ENCODE measurements around the gene RASL10B. TPM values are rescaled to one million over a fixed set of nuclear protein-coding genes. Genes with fewer than 3 reads are reported as not detected.

Gene RASL10B
- polyA plus RNA-seq, 1 donor from 2014 or later, result 10.7 TPM

DNA sequence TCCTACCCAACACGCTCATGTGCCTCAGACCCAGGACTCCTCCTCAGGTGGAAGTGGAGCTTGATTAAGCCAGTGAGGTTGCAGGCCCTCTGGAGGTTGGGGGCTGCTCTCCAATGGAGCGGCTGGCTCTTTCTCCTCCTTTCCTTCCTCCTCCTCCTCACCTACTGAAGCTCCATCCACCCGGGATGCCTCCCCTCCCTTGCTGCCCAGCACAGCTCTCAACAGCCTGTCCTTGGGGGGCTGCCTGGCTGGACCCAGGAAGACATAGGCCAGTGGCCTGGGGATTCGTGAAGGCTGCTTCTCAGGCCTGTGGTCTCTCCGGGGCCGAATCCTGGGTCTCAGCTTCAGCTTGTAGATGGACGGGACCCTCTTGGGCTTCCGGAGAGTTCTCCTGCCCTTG lies 13.4 kb downstream of the RASL10B start:
- peaks cover 20% of the 10 kb centered on the region for H3K27me3 ChIP-seq (ENCODE audit: insufficient read depth, low read depth, low read length)
- no peak for TF ChIP-seq POLR2AphosphoS5 (IDR thresholded peaks at IDR 0.05)
- TF ChIP-seq, protein P1, sequence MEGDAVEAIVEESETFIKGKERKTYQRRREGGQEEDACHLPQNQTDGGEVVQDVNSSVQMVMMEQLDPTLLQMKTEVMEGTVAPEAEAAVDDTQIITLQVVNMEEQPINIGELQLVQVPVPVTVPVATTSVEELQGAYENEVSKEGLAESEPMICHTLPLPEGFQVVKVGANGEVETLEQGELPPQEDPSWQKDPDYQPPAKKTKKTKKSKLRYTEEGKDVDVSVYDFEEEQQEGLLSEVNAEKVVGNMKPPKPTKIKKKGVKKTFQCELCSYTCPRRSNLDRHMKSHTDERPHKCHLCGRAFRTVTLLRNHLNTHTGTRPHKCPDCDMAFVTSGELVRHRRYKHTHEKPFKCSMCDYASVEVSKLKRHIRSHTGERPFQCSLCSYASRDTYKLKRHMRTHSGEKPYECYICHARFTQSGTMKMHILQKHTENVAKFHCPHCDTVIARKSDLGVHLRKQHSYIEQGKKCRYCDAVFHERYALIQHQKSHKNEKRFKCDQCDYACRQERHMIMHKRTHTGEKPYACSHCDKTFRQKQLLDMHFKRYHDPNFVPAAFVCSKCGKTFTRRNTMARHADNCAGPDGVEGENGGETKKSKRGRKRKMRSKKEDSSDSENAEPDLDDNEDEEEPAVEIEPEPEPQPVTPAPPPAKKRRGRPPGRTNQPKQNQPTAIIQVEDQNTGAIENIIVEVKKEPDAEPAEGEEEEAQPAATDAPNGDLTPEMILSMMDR (IDR thresholded peaks at IDR 0.05; ENCODE audit: poor library complexity, severe bottlenecking), result no peak
- no peak for TF ChIP-seq EP300 (conservative IDR thresholded peaks at IDR 0.05; ENCODE audit: poor library complexity, severe bottlenecking)
- TF ChIP-seq, protein P2, sequence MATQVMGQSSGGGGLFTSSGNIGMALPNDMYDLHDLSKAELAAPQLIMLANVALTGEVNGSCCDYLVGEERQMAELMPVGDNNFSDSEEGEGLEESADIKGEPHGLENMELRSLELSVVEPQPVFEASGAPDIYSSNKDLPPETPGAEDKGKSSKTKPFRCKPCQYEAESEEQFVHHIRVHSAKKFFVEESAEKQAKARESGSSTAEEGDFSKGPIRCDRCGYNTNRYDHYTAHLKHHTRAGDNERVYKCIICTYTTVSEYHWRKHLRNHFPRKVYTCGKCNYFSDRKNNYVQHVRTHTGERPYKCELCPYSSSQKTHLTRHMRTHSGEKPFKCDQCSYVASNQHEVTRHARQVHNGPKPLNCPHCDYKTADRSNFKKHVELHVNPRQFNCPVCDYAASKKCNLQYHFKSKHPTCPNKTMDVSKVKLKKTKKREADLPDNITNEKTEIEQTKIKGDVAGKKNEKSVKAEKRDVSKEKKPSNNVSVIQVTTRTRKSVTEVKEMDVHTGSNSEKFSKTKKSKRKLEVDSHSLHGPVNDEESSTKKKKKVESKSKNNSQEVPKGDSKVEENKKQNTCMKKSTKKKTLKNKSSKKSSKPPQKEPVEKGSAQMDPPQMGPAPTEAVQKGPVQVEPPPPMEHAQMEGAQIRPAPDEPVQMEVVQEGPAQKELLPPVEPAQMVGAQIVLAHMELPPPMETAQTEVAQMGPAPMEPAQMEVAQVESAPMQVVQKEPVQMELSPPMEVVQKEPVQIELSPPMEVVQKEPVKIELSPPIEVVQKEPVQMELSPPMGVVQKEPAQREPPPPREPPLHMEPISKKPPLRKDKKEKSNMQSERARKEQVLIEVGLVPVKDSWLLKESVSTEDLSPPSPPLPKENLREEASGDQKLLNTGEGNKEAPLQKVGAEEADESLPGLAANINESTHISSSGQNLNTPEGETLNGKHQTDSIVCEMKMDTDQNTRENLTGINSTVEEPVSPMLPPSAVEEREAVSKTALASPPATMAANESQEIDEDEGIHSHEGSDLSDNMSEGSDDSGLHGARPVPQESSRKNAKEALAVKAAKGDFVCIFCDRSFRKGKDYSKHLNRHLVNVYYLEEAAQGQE (IDR thresholded peaks at IDR 0.05; ENCODE audit: borderline replicate concordance), result no peak
- TF ChIP-seq EZH2 (IDR thresholded peaks at IDR 0.05; ENCODE audit: borderline replicate concordance, insufficient read depth, low read length, poor library complexity, severe bottlenecking), result no peak
- TF ChIP-seq RAD21 (conservative IDR thresholded peaks at IDR 0.05), result no peak
- TF ChIP-seq SMC3 (conservative IDR thresholded peaks at IDR 0.05; ENCODE audit: poor library complexity), result no peak
- no peak for TF ChIP-seq MXI1 (conservative IDR thresholded peaks at IDR 0.05; ENCODE audit: poor library complexity, severe bottlenecking)
- no peak for TF ChIP-seq TAF1 (IDR thresholded peaks at IDR 0.05; ENCODE audit: low read depth)
- no peaks in the 10 kb centered on the region for H3F3A ChIP-seq (ENCODE audit: insufficient read depth, low read length, poor library complexity, severe bottlenecking)
- no peaks in the 10 kb centered on the region for H4K20me1 ChIP-seq (ENCODE audit: insufficient read depth)
- no peaks in the 10 kb centered on the region for H3K9me3 ChIP-seq (ENCODE audit: low read length)
- no peak overlapping the region for H3K4me3 ChIP-seq (ENCODE audit: low read length)
- H3K9me2 ChIP-seq (ENCODE audit: insufficient read depth, low read length), result no peaks in the 10 kb centered on the region
- H3K79me2 ChIP-seq (replicated peaks; ENCODE audit: insufficient read depth, low read length), result no peaks in the 10 kb centered on the region
- H3K4me2 ChIP-seq (ENCODE audit: low read length), result no peak overlapping the region
- H3K36me3 ChIP-seq (ENCODE audit: insufficient read depth, low read length), result no peaks in the 10 kb centered on the region
- no peak overlapping the region for H3K27ac ChIP-seq (ENCODE audit: low read length)
- no peak overlapping the region for H2AFZ ChIP-seq (ENCODE audit: low read depth, low read length)
- no peak overlapping the region for H3K9ac ChIP-seq (ENCODE audit: low read length)

DNA sequence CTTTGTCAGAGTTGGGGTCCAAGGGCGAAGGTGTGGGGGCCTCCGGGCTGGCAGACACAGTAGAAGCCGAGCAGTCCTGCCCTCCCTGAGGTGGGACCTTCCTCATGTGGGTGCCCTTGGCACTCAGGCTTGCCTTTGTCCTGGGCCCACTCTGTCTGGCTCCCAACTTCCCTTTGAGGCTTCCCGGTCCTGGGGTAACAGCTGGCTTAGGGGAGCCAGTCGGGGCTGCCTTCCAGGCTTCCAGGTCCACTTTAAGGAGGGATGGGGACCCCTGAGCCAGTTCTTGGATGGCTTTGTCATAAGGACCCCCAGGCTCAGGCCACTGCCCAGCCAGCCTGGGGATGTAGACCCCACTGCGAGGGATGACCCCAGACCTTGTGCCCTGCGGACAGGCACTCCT lies 13.8 kb downstream of the RASL10B start:
- TF ChIP-seq RAD21 (conservative IDR thresholded peaks at IDR 0.05) (no peak), POLR2AphosphoS5 (IDR thresholded peaks at IDR 0.05) (no peak), EP300 (conservative IDR thresholded peaks at IDR 0.05; ENCODE audit: poor library complexity, severe bottlenecking) (no peak), MXI1 (conservative IDR thresholded peaks at IDR 0.05; ENCODE audit: poor library complexity, severe bottlenecking) (no peak)
- no peak overlapping the region for H2AFZ ChIP-seq (ENCODE audit: low read depth, low read length)
- H3K27me3 ChIP-seq (ENCODE audit: insufficient read depth, low read depth, low read length), result peaks cover 21% of the 10 kb centered on the region
- H3K36me3 ChIP-seq (ENCODE audit: insufficient read depth, low read length), result no peaks in the 10 kb centered on the region
- H3K9me2 ChIP-seq (ENCODE audit: insufficient read depth, low read length), result no peaks in the 10 kb centered on the region
- no peaks in the 10 kb centered on the region for H4K20me1 ChIP-seq (ENCODE audit: insufficient read depth)
- no peak overlapping the region for H3K4me2 ChIP-seq (ENCODE audit: low read length)
- no peaks in the 10 kb centered on the region for H3F3A ChIP-seq (ENCODE audit: insufficient read depth, low read length, poor library complexity, severe bottlenecking)
- H3K79me2 ChIP-seq (replicated peaks; ENCODE audit: insufficient read depth, low read length), result no peaks in the 10 kb centered on the region
- no peak overlapping the region for H3K4me3 ChIP-seq (ENCODE audit: low read length)
- H3K27ac ChIP-seq (ENCODE audit: low read length), result no peak overlapping the region
- no peaks in the 10 kb centered on the region for H3K9me3 ChIP-seq (ENCODE audit: low read length)
- H3K9ac ChIP-seq (ENCODE audit: low read length), result no peak overlapping the region

Data from neural cell (in vitro differentiated cells).